Measurements from ENCODE around the gene VTN.
"Not testable (repeated sequence)": the region's sequence is repeated elsewhere in the genome, so short reads cannot be mapped to it uniquely, and the experiment has no call there.

VTN gene

DNA sequence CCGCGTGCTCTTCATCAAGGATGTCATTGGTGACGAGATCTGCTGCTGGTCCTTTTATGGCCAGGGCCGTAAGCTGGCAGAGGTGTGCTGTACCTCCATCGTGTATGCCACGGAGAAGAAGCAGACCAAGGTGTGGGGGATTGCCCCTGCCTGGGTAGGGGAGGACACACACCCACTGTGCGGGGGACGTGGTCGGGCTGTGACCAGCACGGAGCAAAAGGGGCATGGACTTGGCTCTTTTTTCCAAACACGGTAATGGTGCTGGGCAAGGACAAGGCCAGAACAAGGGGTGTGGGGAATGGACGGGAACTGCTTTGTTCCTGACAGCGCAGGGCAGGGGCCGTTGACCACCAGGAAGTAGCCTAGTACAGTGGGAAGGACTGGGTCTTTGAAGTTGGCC lies 27.8 kb downstream of the VTN start:
- DNase-seq (ENCODE audit: low read depth in 2 of 2): no peak

DNA sequence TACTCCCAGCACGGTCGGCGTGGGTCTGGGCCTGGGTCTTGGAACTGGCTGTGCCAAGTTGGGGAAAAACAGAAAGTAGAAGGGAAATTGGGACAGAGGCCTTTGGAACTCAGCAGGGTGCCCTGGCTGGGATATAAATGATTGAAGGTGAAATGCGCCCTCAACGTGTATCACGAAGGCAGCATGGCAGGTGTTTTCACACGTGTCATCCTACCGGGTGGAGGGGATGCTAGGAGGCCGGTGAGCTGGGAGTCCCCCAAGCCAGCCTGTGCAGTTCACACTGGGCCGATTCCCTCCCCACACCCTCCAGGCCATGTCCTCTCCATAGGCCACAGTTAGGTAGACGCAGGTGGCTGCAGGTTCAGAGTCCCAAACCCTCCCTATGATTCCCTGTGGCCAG lies 28.6 kb downstream of the VTN start:
- no peak for DNase-seq (ENCODE audit: low read depth in 2 of 2)

DNA sequence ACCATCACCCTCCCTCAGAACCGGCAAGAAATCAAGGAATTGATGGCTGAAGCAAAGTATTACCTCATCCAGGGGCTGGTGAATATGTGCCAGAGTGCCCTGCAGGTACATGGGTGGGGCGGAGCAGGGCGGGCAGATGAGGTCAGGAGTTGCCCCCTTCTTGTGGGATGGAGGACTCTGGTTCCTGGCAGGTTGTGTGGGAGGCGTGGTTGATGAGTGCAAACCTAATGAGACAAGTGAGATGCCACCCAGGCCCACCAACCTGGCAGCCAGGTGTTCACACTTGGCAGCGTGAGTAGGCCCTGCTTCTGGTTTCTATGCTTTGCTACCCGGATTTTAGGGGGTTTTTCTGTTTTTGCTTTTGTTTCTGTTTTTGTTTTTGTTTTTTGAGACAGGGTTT lies 29.7 kb downstream of the VTN start:
- no peak for DNase-seq (ENCODE audit: low read depth in 2 of 2)

DNA sequence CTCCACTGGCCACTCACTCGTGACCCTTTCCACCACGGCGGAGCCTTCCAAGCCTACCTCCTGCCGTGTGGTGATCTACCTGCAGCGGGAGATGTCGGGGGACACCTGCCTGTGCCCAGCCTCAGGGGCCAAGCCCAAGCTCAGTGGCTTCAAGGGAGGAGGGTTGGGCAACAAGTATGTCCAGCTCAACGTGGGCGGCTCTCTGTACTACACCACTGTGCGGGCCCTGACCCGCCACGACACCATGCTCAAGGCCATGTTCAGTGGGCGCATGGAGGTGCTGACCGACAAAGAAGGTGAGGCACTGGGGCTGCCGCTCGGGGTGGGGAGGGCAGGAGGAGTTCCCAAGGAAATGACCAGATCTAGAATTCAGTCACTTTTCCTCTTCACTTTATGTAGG lies 30.7 kb downstream of the VTN start:
- DNase-seq (ENCODE audit: low read depth in 2 of 2): no peak

DNA sequence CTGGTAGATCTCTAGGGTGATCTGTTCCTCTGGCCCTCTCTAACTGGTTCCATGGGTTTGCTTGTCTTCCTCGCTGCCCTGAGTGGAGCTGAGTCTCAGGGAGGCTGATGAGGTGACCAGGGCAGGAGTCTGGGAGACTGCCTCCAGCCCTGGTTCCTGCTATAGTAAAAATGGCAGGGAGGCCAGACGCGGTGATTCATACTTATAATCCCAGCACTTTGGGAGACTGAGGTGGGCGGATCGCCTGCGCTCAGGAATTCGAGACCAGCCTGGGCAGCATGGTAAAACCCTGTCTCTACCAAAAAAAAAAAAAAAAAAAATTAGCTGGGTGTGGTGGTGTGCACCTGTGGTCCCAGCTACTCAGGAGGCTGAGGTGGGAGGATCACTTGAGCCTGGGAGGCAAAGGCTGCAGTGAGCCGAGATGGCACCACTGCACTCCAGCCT lies 31.3 kb downstream of the VTN start:
- DNase-seq (ENCODE audit: low read depth in 2 of 2): not testable (repeated sequence)

DNA sequence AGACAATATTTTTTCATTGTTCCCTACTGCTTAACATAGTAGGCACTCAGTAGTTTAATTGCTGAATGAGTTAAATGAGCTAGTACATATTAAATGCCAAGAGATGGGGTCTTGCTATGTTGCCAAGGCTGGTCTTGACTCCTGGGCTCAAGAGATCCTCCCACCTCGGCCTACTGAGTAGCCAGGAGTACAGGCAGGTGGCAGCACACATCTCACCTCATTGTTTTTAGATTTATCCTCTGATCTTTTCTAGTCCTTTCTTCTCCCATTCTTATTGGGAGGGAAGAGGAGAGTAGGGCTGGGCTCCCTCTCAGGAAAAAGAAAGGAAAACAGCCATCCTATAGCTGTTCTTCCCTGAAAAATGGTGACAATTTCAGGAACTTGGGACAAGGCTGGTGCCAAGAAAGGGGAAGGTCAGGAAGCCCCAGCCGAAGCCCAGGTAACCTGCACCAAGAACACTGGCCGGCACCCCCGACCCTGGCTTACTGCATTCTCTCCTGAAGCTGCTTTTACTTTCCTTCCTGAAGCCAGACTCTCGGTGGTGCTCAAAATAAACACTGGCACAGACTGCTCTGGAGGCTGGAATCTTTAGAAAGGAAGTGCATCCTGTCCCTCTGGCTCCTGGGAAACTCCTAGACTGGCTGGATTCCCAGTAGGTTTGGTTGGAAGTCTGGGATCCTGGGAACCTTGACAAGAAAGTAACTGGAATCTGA lies 31.9 kb downstream of the VTN start:
- DNase-seq (ENCODE audit: low read depth in 2 of 2): no peak

DNA sequence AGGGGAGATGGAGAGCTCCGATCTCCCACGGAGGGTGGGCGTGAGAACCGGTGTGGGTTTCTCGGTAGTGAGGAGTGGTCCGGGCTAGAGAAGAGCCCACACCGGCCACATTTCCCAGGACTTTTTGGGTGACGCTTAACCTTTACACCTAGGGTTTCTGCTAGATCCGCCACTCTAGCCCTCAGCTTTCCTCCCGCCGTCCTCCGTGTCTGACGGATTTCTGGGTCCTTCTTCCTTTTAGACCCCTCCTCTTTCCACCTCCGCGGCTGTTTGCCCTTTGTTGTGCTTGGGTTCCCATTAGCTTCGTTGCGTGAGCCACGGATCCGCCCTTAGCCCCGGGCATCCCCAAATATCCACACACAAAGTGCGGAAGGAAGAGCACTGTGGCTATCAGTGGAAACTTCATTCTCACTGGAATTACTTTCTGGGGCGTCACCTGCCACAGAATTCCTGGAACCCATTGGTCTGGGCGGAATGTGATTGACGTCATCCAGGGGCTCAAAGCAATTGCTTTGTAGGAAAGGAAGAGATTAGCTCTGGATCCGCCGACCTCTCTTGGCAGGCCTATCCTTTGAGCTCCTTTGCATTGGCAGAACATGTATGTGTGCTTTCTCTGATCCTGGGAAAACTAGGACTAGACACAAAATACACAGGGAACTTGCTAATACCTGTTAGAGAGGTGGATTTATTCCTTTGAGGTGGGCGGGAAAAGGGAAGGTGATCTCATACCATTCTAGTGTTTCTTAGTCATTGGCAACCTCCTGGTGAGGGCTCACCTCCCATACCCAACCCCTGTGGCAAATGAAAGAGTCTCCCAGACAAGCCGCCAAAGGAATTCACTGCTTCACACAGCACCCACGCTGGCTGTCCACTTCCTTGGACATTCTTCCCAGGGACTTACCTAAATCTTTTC lies 33.9 kb downstream of the VTN start:
- DNase-seq (ENCODE audit: low read depth in 2 of 2): no peak

DNA sequence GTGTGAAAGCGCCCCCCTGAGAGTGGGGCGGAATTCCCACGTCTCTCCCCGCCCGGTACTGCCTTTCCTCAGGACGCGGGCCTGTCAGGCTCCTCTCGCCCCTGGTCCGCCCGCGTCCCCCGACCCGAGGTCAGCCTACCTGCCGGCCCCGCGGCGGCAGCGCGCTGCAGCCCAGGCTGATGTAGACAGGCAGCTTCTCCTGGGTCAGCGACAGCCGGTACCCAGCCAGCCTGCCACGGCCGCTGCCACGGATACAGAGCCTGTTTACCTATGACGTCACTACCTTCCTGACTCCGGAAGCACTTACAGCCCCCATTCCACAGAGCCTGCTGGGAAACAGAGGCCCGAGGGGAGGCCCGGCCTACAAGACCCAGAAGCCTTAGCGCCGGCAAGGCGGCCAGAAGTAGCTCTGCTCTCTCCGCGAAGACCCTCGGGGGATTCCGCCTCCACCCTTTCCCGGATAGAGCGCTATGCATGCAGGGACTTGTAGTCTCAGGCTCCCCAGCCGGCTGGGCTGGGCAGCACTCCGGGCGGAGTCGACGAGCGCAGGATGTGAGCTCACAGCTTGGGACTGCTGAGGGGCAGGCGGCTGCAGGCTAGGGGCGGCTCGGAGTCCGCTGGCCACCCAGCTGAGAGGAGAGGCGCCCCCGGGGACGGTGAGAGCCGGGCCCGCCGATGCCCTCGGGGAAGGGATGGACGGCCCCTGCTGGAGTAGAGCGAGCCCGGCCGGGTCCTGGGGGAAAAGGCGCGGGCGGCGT lies 34.7 kb downstream of the VTN start, which contains the start of the genes IFT20 and TNFAIP1:
TSS of gene IFT20 (minus strand) at position 272 of the 758 bp plus-strand sequence. CDS start 3,487 bp downstream, outside the sequence.
TSS of gene TNFAIP1 (plus strand) at position 561 of the 758 bp plus-strand sequence. CDS start 3,761 bp downstream, outside the sequence.
- peak; percentile 90 to 92 for DNase-seq (ENCODE audit: low read depth in 2 of 2)

DNA sequence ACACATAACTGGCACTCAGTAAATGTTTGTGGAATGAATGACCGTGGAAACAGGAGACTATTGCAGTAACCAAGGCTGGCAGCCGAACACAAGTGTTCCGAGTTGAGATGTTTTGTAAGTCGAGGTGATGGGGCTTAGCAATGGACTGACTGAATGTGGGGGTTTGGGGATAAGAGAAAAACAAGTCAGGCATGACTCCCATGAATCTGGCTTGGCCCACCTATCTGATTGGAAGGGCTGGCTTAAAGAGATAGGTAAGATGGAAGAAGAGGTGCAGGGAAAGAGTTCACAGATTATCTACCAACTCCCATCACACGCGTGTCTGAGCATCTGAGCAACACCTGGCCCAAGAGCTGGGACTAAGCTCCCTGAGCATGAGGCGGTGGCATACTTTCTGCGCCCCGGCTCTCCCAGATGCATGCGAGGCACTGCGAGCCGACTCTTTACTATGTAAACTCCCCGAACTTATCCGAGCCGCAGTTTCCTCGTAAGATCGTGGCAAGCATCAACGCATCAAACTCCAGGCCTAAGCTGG lies 35.4 kb downstream of the VTN start:
- DNase-seq (ENCODE audit: low read depth in 2 of 2): no peak

DNA sequence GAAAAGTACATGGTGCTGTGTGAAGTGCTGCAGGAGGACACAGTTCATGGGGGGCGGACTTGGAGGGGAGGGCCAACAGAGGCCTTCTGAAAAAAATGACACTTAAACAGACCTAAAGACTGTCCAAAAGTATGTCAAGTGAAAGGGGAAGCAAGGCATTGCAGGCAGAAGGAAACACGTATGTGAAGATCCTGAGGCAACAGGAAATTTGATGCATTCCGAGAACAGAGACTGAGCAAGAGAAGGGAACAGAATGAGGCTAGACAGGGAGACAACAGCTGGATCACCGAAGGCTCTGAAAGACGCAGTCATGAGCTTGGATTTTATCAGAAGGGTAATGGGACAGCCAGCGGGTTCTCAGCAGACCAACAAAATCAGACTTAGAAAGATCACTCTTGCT lies 35.9 kb downstream of the VTN start:
- no peak for DNase-seq (ENCODE audit: low read depth in 2 of 2)

DNA sequence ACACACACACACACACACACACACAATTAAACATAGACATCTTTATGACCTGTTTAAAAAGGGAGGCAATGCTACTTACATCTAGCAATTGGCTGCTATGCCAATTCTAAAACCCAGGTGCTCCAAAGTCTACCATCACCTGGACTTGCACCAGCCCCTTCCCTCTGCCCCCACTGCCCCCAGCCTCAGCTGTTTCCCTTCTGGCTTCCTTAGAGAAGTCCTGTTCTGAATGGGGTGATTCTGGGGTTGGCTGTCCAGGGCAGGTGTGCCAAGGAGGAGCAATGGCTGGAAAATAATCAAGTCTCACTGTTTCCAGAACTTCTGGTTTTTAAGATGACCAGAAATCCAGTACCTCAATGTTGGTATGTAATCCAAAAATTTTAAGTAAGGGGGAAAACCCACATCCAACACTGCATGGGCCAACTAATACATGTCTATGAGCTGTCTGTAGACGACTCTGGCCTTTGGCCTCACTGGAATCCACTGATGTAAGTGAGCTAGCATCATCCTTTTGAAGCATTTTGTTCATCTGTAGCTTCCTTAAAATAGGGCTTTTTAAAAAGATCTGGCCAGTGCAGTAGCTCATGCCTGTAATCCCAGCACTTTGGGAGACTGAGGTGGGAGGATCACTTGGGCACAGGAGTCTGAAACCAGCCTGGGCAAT lies 36.9 kb downstream of the VTN start:
- no peak for DNase-seq (ENCODE audit: low read depth in 2 of 2)

DNA sequence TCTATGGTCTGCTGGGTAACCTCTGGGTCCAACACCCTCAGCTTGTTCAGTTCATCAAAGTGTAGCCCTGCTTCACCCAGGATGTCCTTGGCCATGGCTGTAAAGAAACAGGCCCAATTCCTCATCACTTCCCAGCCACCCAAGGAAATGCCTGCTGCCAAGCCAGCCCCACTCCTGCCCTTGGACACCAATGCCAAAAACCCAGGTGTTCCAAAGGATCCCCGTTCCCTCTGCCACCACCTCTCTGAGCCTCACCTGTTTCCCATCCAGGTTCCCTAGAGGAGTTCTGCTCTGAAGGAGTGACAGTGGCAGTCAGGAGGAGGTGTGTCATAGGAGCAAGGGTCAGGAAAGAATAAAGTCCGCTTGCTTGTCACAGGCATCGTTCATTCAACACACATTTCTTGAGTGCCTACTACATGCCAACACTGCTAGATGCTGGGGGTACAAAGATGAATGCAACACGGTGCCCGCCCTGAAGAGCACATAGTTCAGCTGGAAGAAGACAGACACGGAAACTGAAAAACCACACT lies 38.2 kb downstream of the VTN start:
- no peak for DNase-seq (ENCODE audit: low read depth in 2 of 2)

DNA sequence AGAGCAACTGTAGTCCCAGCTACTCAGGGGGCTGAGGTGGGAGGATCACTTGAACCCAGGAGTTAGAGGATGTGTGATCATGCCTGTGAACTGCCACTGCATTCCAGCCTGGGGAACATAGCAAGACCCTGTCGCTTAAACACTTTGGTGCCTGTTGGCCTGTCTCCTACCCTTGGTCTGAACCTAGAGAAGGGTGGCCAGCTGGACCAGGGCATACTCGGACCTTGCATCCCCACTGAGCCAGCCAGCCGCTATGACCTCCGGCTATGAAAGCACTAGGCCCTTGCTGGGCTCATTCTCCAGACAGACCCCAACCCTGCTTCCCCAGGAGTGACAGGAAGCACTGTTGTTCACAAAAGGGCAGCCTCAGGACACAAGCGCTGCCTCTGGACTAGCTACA lies 39.4 kb downstream of the VTN start:
- DNase-seq (ENCODE audit: low read depth in 2 of 2): no peak

DNA sequence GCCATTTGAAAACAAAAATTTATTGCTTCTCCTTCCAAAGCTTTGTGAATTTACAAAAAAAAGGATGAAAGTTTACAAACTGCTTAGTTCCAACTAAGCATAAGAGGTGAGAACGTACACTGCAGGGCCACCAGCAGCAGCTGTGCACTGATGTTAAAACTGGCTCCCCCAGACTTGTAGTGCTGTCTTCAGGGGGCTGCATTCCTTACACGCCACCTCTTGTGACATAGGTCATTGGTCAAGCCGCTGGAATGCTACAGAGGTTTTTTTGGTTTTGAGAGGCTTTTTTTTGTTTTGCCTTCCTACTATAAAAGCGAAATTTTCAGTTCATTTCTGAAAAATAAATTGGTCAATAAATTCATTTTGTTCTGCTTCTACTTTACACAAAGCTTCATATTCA lies 41.8 kb downstream of the VTN start:
- no peak for DNase-seq (ENCODE audit: low read depth in 2 of 2)

DNA sequence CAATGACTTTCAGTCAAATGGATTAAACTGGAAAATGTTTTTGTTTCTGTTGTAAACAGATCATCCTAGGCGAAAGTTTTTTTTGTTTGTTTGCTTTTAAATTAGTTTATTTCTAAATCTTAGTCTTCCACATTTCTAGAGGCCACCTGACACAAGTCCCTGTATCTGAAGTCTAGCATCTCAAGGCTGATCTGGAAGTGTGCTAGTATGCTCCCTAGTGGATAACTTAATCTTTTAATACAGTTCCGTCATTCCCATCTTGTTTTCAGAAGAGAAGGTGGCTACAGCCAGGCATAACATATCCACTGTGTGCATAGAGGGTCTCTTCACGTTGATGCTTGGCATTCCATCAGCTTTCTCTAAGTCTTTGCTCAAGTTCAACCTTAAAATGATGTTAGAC lies 42.4 kb downstream of the VTN start:
- no peak for DNase-seq (ENCODE audit: low read depth in 2 of 2)

DNA sequence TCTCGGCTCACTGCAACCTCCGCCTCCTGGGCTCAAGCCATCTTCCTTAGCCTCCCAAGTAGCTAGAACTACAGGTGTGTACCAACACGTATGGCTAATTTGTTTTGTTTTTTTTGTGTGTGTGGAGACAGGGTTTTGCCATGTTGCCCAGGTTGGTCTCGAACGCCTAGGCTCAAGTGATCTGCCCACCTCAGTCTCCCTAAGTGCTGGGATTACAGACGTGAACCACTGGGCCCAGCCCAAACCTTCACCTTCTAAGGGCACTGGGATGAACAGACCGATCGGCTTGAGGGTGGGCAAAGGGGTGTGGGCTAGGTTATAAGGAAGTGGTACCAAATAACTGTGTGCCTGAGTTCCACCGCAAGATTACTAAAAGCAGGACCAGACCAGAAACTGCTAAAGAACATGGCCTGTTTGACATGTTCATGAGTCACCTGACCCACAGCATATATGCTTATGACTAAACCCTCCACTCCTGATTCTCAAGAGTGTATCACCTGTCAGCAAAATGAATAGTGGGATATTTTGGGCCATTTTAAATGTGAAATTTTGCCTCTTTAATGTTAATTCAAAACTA lies 43.0 kb downstream of the VTN start:
- no peak for DNase-seq (ENCODE audit: low read depth in 2 of 2)

DNA sequence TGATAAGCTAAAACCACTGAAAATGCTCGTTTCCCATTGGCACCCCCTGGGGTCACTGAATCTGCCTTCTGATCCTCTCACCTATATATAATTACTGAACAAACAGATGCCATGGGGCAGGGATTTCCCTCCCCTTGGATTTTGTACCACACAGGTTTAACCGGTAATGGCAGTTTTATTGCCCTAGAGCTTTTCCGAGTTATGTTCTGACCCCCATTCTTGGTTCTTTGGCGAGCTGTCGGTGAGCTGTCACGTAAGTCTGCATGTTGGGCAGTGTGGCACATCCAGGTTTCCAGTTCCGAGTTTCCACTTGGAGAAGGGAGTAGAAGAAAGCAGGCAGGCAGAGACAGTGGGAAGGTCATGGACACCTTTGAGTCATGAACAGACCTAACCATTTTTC lies 44.0 kb downstream of the VTN start:
- no peak for DNase-seq (ENCODE audit: low read depth in 2 of 2)

DNA sequence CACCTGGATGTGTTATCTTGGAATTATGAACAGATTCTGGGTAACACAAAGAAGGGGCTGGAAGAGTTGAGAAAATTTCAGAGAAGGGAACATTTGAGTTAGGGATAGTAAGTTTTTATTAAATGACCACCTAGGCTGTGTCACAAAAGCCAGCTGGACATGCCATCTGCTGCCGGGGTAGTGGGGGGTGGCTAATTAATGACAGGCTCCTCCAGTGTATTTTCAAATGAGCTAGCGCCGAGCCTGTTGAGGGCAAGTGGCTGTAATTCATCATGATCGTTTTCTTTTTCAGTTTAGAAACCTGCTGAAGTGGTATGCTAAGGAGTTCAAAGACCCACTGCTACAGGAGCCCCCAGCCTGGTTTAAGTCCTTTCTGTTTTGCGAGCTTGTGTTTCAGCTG lies 44.9 kb downstream of the VTN start:
- DNase-seq (ENCODE audit: low read depth in 2 of 2): no peak

DNA sequence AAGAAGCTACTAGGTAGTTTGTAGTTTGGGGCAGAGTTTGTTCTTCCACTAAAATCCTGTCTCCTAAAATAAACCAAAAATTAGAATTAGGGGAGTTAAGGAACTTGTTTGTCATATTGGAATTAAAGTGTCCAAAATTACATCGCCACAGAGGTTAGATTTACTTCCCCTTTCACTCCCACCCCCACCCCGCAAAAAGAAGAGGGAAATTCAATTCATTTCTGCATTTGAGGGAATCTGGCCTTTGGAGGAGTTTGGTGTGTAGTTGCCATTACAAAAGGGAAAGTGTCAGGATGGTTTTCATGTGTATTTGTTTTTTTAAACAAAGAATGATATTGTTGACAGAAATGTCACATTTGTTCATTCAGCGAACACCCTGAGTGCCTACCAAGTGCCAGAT lies 45.3 kb downstream of the VTN start:
- no peak for DNase-seq (ENCODE audit: low read depth in 2 of 2)

DNA sequence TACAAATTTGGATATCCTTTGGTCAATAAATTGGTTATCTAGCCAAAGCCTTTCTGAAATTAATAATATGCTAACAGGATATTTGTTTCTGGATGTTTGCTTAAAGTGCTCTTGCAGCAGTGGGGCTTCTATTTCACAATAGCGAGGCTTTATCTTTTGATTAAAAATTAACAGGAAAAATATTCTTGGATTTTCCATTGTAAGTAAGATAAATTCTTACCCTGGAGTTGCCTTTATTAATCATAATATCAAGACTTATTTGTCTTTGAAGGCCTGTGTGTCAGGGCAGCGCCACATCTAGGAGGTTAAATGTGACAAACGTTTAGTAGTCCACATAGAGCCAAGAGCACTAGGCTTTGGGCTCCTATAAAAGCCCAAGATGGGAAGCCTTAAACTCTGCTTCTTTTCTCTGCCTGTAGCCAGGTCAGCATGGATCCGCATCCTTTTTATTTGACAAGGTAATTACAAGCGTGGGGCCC lies 45.8 kb downstream of the VTN start:
- no peak for DNase-seq (ENCODE audit: low read depth in 2 of 2)

Measured in activated CD4-positive, alpha-beta T cell treated with anti-CD3 and anti-CD28 coated beads for 24 hours (primary cell).